HepG2 (cell line): ENCODE results near the gene PRR14. TPM values are rescaled to one million over a fixed set of nuclear protein-coding genes. Genes with fewer than 3 reads are reported as not detected.

Experiments used
- ADNP ChIP-seq: sonication (generic); formaldehyde crosslinking; IDR thresholded peaks from 2 replicates; pipeline ENCODE4 v1.4.0; 2020; ENCODE audit warnings: missing genetic modification reagents
- GABPB1 ChIP-seq: IDR thresholded peaks from 2 replicates; pipeline ENCODE4 v1.6.1; 2016; ENCODE audit warnings: mild to moderate bottlenecking, missing genetic modification reagents, moderate library complexity, missing compliant biosample characterization
- GATA4 ChIP-seq: sonication (generic); IDR thresholded peaks from 2 replicates; pipeline ENCODE4 v1.6.1; 2016; ENCODE audit warnings: antibody characterized with exemption, low read depth, borderline replicate concordance
- GMEB1 ChIP-seq: sonication (generic); formaldehyde crosslinking; IDR thresholded peaks from 2 replicates; pipeline ENCODE4 v1.5.1; 2020; ENCODE audit warnings: missing genetic modification reagents, mild to moderate bottlenecking, borderline replicate concordance
- MAF1 ChIP-seq: sonication (generic); formaldehyde crosslinking; IDR thresholded peaks from 2 replicates; pipeline ENCODE4 v1.5.0; 2020; ENCODE audit warnings: missing genetic modification reagents, borderline replicate concordance
- MED8 ChIP-seq: sonication (generic); formaldehyde crosslinking; IDR thresholded peaks from 2 replicates; pipeline ENCODE4 v1.8.1; 2023; ENCODE audit warnings: mild to moderate bottlenecking, missing genetic modification reagents; ENCODE audit not compliant: insufficient replicate concordance
- NCOA2 ChIP-seq: sonication (generic); formaldehyde crosslinking; IDR thresholded peaks from 2 replicates; pipeline ENCODE4 v1.8.0; 2022; ENCODE audit warnings: inconsistent platforms
- PAWR ChIP-seq: sonication (generic); formaldehyde crosslinking; IDR thresholded peaks from 2 replicates; pipeline ENCODE4 v1.4.0; 2020; ENCODE audit warnings: missing genetic modification reagents, mild to moderate bottlenecking, borderline replicate concordance
- TBP ChIP-seq: sonication (generic); formaldehyde crosslinking; IDR thresholded peaks from 2 replicates; pipeline ENCODE4 v1.5.0; 2020; ENCODE audit warnings: missing genetic modification reagents
- ZNF263 ChIP-seq: sonication (generic); formaldehyde crosslinking; IDR thresholded peaks from 2 replicates; pipeline ENCODE4 v1.4.0; 2020; ENCODE audit warnings: missing genetic modification reagents
- ZNF33B ChIP-seq: sonication (generic); formaldehyde crosslinking; IDR thresholded peaks from 2 replicates; pipeline ENCODE4 v1.5.1; 2020; ENCODE audit warnings: mild to moderate bottlenecking, missing genetic modification reagents
- ZNF563 ChIP-seq: sonication (generic); formaldehyde crosslinking; IDR thresholded peaks from 2 replicates; pipeline ENCODE4 v1.8.0; 2022; ENCODE audit warnings: mild to moderate bottlenecking, moderate library complexity, missing genetic modification reagents
- polyA plus RNA-seq, 8 experiments: library from polyadenylated mRNA; depleted of rRNA in 3 of 8; stranded (reverse) in 7 of 8; unstranded in 1 of 8; fragments of >200 nt; fragmentation: Illumina TruSeq in 4 of 8; extraction: Trizol in 4 of 8; gene quantifications; 2 replicates each; pipeline versions ENCODE4 v1.2.1 to v1.2.3, GENCODE V29; 2011 to 2016; ENCODE audit warnings: low read depth in 4 of 8, missing spikeins in 1 of 8, mixed read lengths in 1 of 8; ENCODE audit not compliant: insufficient read depth in 1 of 8
- total RNA-seq, 5 experiments: library from RNA; depleted of rRNA; stranded (reverse); fragments of >200 nt; fragmentation: Illumina TruSeq; extraction: Trizol; gene quantifications; 2 replicates each; pipeline ENCODE4 v1.2.3, GENCODE V29; 2016; ENCODE audit warnings: low read depth in 1 of 5
- TF ChIP-seq, protein P1 (sequence below): sonication (generic); formaldehyde crosslinking; IDR thresholded peaks from 2 replicates; pipeline ENCODE4 v1.8.0; 2022; ENCODE audit warnings: missing genetic modification reagents, mild to moderate bottlenecking, inconsistent platforms, borderline replicate concordance
- TF ChIP-seq, protein P2 (sequence below): sonication (generic); formaldehyde crosslinking; IDR thresholded peaks from 2 replicates; pipeline ENCODE4 v1.9.0; 2022; ENCODE audit warnings: missing genetic modification reagents, mild to moderate bottlenecking, borderline replicate concordance
- TF ChIP-seq, protein P3 (sequence below): sonication (generic); formaldehyde crosslinking; IDR thresholded peaks from 2 replicates; pipeline ENCODE4 v1.4.0; 2020; ENCODE audit warnings: missing genetic modification reagents, borderline replicate concordance
- TF ChIP-seq, protein P4 (sequence below): sonication (generic); formaldehyde crosslinking; IDR thresholded peaks from 2 replicates; pipeline ENCODE4 v1.5.1; 2020; ENCODE audit warnings: missing genetic modification reagents, mild to moderate bottlenecking, borderline replicate concordance

PRR14 gene
- total and polyA plus RNA-seq, 2 of the 13 experiments (the other 11 are each of a cell fraction or from before 2014, with no cell fraction given), result 8.4 to 11.0 TPM

DNA sequence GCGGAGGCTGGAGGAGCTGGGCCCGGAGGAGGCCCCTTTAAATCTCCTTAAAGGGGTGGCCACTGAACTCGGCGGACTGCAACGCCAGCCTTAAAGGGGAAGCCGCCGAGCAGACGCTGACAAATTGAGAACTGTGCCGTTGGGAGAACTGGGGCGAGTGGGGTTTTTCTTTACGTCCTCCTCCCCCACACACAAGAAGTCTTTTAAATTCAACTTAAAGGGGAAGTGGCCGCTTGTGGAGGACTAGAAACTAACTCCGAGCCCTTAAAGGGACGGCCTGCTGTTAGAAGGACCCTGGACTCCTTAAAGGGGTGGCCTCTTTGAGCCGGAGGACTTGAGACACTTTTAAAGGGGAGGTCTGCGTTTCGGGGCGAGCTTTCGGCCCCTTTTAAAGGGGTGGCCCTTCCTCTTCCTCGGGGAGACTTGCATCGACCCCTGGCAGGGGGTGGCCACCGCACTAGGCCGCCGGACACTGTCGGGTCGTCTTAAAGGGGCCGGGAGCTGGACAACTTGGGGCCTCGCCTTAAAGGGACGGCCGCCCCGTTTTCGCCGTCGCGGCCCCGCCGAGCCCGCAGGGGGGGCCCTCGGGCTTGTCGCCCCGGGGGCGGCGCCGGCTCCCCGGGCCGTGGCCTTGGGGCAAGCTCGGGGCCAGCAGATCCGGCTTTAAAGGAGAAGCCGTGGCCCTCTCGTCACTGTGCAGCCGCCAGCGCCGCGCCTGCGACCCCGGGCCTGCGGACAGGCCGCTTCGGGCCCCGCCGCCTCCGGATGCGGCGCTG, 8.2 kb downstream of the PRR14 start (continued):
- TF ChIP-seq, protein P1, sequence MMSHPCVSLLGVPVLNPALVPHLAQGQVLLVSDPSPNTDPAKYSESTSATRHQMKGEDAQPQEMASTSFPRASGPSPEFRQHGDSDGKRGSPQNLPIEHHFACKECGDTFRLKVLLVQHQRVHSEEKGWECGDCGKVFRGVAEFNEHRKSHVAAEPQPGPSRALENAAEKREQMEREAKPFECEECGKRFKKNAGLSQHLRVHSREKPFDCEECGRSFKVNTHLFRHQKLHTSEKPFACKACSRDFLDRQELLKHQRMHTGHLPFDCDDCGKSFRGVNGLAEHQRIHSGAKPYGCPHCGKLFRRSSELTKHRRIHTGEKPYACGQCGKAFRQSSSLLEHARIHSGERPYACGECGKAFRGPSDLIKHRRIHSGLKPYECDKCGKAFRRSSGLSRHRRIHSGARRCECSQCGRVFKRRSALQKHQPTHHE (CRISPR knock-in tag), result no peak
- 0 out of 2 replicates have a peak, but pooled peaks have one; percentile 2 for TF ChIP-seq NCOA2 (CRISPR knock-in tag)
- 0 out of 2 replicates have a peak, but pooled peaks have one; percentile 72 for TF ChIP-seq MAF1
- TF ChIP-seq, protein P2, sequence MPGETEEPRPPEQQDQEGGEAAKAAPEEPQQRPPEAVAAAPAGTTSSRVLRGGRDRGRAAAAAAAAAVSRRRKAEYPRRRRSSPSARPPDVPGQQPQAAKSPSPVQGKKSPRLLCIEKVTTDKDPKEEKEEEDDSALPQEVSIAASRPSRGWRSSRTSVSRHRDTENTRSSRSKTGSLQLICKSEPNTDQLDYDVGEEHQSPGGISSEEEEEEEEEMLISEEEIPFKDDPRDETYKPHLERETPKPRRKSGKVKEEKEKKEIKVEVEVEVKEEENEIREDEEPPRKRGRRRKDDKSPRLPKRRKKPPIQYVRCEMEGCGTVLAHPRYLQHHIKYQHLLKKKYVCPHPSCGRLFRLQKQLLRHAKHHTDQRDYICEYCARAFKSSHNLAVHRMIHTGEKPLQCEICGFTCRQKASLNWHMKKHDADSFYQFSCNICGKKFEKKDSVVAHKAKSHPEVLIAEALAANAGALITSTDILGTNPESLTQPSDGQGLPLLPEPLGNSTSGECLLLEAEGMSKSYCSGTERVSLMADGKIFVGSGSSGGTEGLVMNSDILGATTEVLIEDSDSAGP (CRISPR knock-in tag), result peak; percentile 99
- TF ChIP-seq, protein P3, sequence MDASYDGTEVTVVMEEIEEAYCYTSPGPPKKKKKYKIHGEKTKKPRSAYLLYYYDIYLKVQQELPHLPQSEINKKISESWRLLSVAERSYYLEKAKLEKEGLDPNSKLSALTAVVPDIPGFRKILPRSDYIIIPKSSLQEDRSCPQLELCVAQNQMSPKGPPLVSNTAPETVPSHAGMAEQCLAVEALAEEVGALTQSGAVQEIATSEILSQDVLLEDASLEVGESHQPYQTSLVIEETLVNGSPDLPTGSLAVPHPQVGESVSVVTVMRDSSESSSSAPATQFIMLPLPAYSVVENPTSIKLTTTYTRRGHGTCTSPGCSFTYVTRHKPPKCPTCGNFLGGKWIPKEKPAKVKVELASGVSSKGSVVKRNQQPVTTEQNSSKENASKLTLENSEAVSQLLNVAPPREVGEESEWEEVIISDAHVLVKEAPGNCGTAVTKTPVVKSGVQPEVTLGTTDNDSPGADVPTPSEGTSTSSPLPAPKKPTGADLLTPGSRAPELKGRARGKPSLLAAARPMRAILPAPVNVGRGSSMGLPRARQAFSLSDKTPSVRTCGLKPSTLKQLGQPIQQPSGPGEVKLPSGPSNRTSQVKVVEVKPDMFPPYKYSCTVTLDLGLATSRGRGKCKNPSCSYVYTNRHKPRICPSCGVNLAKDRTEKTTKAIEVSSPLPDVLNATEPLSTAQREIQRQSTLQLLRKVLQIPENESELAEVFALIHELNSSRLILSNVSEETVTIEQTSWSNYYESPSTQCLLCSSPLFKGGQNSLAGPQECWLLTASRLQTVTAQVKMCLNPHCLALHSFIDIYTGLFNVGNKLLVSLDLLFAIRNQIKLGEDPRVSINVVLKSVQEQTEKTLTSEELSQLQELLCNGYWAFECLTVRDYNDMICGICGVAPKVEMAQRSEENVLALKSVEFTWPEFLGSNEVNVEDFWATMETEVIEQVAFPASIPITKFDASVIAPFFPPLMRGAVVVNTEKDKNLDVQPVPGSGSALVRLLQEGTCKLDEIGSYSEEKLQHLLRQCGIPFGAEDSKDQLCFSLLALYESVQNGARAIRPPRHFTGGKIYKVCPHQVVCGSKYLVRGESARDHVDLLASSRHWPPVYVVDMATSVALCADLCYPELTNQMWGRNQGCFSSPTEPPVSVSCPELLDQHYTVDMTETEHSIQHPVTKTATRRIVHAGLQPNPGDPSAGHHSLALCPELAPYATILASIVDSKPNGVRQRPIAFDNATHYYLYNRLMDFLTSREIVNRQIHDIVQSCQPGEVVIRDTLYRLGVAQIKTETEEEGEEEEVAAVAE (CRISPR knock-in tag), result no peak
- peak; percentile 17; the same call in 1 of the 2 replicates for TF ChIP-seq ADNP (CRISPR knock-in tag)
- TF ChIP-seq GATA4, result no peak
- TF ChIP-seq TBP (CRISPR knock-in tag), result 0 out of 2 replicates have a peak, but pooled peaks have one; percentile 44
- no peak for TF ChIP-seq MED8 (CRISPR knock-in tag)
- peak; percentile 78; the same call in 1 of the 2 replicates for TF ChIP-seq ZNF563
- no peak for TF ChIP-seq ZNF263
- TF ChIP-seq ZNF33B, result no peak
- TF ChIP-seq PAWR (CRISPR knock-in tag), result no peak
- no peak for TF ChIP-seq GABPB1 (CRISPR knock-in tag)
- no peak for TF ChIP-seq GMEB1 (CRISPR knock-in tag)
- TF ChIP-seq, protein P4, sequence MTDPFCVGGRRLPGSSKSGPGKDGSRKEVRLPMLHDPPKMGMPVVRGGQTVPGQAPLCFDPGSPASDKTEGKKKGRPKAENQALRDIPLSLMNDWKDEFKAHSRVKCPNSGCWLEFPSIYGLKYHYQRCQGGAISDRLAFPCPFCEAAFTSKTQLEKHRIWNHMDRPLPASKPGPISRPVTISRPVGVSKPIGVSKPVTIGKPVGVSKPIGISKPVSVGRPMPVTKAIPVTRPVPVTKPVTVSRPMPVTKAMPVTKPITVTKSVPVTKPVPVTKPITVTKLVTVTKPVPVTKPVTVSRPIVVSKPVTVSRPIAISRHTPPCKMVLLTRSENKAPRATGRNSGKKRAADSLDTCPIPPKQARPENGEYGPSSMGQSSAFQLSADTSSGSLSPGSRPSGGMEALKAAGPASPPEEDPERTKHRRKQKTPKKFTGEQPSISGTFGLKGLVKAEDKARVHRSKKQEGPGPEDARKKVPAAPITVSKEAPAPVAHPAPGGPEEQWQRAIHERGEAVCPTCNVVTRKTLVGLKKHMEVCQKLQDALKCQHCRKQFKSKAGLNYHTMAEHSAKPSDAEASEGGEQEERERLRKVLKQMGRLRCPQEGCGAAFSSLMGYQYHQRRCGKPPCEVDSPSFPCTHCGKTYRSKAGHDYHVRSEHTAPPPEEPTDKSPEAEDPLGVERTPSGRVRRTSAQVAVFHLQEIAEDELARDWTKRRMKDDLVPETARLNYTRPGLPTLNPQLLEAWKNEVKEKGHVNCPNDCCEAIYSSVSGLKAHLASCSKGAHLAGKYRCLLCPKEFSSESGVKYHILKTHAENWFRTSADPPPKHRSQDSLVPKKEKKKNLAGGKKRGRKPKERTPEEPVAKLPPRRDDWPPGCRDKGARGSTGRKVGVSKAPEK (CRISPR knock-in tag), result no peak
